ENCODE measurements around the gene VTI1A. TPM values are rescaled to one million over a fixed set of nuclear protein-coding genes. Genes with fewer than 3 reads are reported as not detected.
"Not testable (repeated sequence)": the region's sequence is repeated elsewhere in the genome, so short reads cannot be mapped to it uniquely, and the experiment has no call there.

VTI1A gene
- total RNA-seq, 1 experiment from 2014 or later: 28.6 TPM

GRCh38 chr10:112492736-112493135, 45.7 kb downstream of the VTI1A start:
- no peak overlapping the region for H3K4me3 Mint-ChIP-seq (ENCODE audit: low read depth, unreplicated experiment)
- H3K27me3 Mint-ChIP-seq (ENCODE audit: unreplicated experiment): no peaks in the 10 kb centered on the region
- intact Hi-C loops (cut with micrococcal nuclease; ENCODE audit: unreplicated experiment): no loop called here
- DNase-seq: no peak
- BruUV-seq (replicated peaks): no TSS peak
- H3K9me3 Mint-ChIP-seq (ENCODE audit: low read depth, unreplicated experiment): no peaks in the 10 kb centered on the region
- H3K4me1 Mint-ChIP-seq (ENCODE audit: low read depth, unreplicated experiment): peaks cover 8% of the 10 kb centered on the region
- no peak overlapping the region for H3K27ac Mint-ChIP-seq (ENCODE audit: unreplicated experiment)
- no peaks in the 10 kb centered on the region for H3K36me3 Mint-ChIP-seq (ENCODE audit: insufficient read depth, unreplicated experiment)
- no peak for TF ChIP-seq CTCF (IDR thresholded peaks at IDR 0.05; ENCODE audit: unreplicated experiment)
- CTCF ChIA-PET: no interaction called here

GRCh38 chr10:112497347-112497950, 50.4 kb downstream of the VTI1A start:
- Mint-ChIP-seq H3K9me3 (ENCODE audit: low read depth, unreplicated experiment) (no peaks in the 10 kb centered on the region), H3K27ac (ENCODE audit: unreplicated experiment) (no peak overlapping the region), H3K36me3 (ENCODE audit: insufficient read depth, unreplicated experiment) (no peaks in the 10 kb centered on the region), H3K4me1 (ENCODE audit: low read depth, unreplicated experiment) (no peaks in the 10 kb centered on the region), H3K27me3 (ENCODE audit: unreplicated experiment) (no peaks in the 10 kb centered on the region), H3K4me3 (ENCODE audit: low read depth, unreplicated experiment) (no peak overlapping the region)
- no peak for TF ChIP-seq CTCF (IDR thresholded peaks at IDR 0.05; ENCODE audit: unreplicated experiment)
- intact Hi-C loops (cut with micrococcal nuclease; ENCODE audit: unreplicated experiment): no loop called here
- CTCF ChIA-PET: interaction anchor here (0.9 kb wide), 1 partner anchor 20 kb away, joined by 3 read pairs; no protein-coding TSS in a partner anchor
- no peak for DNase-seq
- BruUV-seq (replicated peaks): no TSS peak

- no peak for TF ChIP-seq CTCF (IDR thresholded peaks at IDR 0.05; ENCODE audit: unreplicated experiment)
- Mint-ChIP-seq H3K36me3 (ENCODE audit: insufficient read depth, unreplicated experiment) (no peaks in the 10 kb centered on the region), H3K9me3 (ENCODE audit: low read depth, unreplicated experiment) (no peaks in the 10 kb centered on the region), H3K27ac (ENCODE audit: unreplicated experiment) (no peak overlapping the region), H3K4me1 (ENCODE audit: low read depth, unreplicated experiment) (no peaks in the 10 kb centered on the region), H3K4me3 (ENCODE audit: low read depth, unreplicated experiment) (no peak overlapping the region), H3K27me3 (ENCODE audit: unreplicated experiment) (no peaks in the 10 kb centered on the region)
- CTCF ChIA-PET: no interaction called here
- intact Hi-C loops (cut with micrococcal nuclease; ENCODE audit: unreplicated experiment): no loop called here
- no peak for DNase-seq
- BruUV-seq (replicated peaks): no TSS peak
These were observed 51.8 kb downstream of the VTI1A start for GRCh38 chr10:112498806-112499205.

GRCh38 chr10:112499985-112500384, 53.0 kb downstream of the VTI1A start:
- H3K27ac Mint-ChIP-seq (ENCODE audit: unreplicated experiment); BruUV-seq (replicated peaks); H3K9me3 Mint-ChIP-seq (ENCODE audit: low read depth, unreplicated experiment); H3K4me1 Mint-ChIP-seq (ENCODE audit: low read depth, unreplicated experiment); CTCF ChIA-PET; H3K4me3 Mint-ChIP-seq (ENCODE audit: low read depth, unreplicated experiment); DNase-seq; H3K27me3 Mint-ChIP-seq (ENCODE audit: unreplicated experiment); intact Hi-C loops (cut with micrococcal nuclease; ENCODE audit: unreplicated experiment); H3K36me3 Mint-ChIP-seq (ENCODE audit: insufficient read depth, unreplicated experiment): not testable (repeated sequence)

GRCh38 chr10:112502536-112502935, 55.5 kb downstream of the VTI1A start:
- intact Hi-C loops (cut with micrococcal nuclease; ENCODE audit: unreplicated experiment): no loop called here
- no peak overlapping the region for H3K4me3 Mint-ChIP-seq (ENCODE audit: low read depth, unreplicated experiment)
- CTCF ChIA-PET: no interaction called here
- H3K9me3 Mint-ChIP-seq (ENCODE audit: low read depth, unreplicated experiment): no peaks in the 10 kb centered on the region
- H3K4me1 Mint-ChIP-seq (ENCODE audit: low read depth, unreplicated experiment): no peaks in the 10 kb centered on the region
- no peaks in the 10 kb centered on the region for H3K36me3 Mint-ChIP-seq (ENCODE audit: insufficient read depth, unreplicated experiment)
- no peaks in the 10 kb centered on the region for H3K27me3 Mint-ChIP-seq (ENCODE audit: unreplicated experiment)
- BruUV-seq (replicated peaks): no TSS peak
- H3K27ac Mint-ChIP-seq (ENCODE audit: unreplicated experiment): no peak overlapping the region
- TF ChIP-seq CTCF (IDR thresholded peaks at IDR 0.05; ENCODE audit: unreplicated experiment): no peak
- DNase-seq: no peak

All from Calu3 (cell line).